H1 (cell line): ENCODE measurements around the gene RASEF. TPM values are rescaled to one million over a fixed set of nuclear protein-coding genes. Genes with fewer than 3 reads are reported as not detected.

Experiments
- CTCF ChIA-PET: fragments of 300-600 bp; sonication (Branson Sonifier 250); formaldehyde crosslinking; loops from one replicate; lab custom pipeline; 2021; ENCODE audit not compliant: partially characterized antibody; lab: Charles Lee
- POLR2A ChIA-PET: fragments of 300-600 bp; sonication (Branson Sonifier 250); formaldehyde crosslinking; loops from one replicate; lab custom pipeline; 2021; ENCODE audit warnings: inconsistent platforms; ENCODE audit not compliant: partially characterized antibody; lab: Charles Lee
- DNase-seq, 2 experiments: peaks; one replicate each; pipeline versions ENCODE4 v3.0.0 to v3.0.0-alpha.2; 2010 to 2022; ENCODE audit warnings: low spot score in 2 of 2, low read depth in 1 of 2, mixed read lengths in 1 of 2
- FAIRE-seq: peaks from 2 replicates; lab custom pipeline; 2011; peaks lifted over from hg19 to GRCh38; lab: Jason Lieb, UNC
- H2AFZ ChIP-seq: 2 replicates; pipeline ENCODE4 v1.8.1; 2012; ENCODE audit warnings: low read length, inconsistent platforms
- H2AK5ac ChIP-seq: 2 replicates; pipeline ENCODE4 v1.6.1; 2013; ENCODE audit warnings: low read depth, low read length
- H2BK120ac ChIP-seq: replicated peaks from 2 replicates; pipeline ENCODE3; 2013; ENCODE audit warnings: low read depth, low read length, inconsistent platforms
- H2BK12ac ChIP-seq: 2 replicates; pipeline ENCODE4 v1.6.1; 2013; ENCODE audit warnings: low read depth, low read length
- H2BK15ac ChIP-seq: 2 replicates; pipeline ENCODE4 v1.6.1; 2013; ENCODE audit warnings: low read length
- H2BK20ac ChIP-seq: 2 replicates; pipeline ENCODE4 v1.6.1; 2013; ENCODE audit warnings: low read length
- H2BK5ac ChIP-seq: 2 replicates; pipeline ENCODE4 v1.6.1; 2013; ENCODE audit warnings: low read depth, low read length
- H3K14ac ChIP-seq: 2 replicates; pipeline ENCODE4 v1.6.1; 2013; ENCODE audit warnings: inconsistent platforms; ENCODE audit not compliant: insufficient read length
- H3K18ac ChIP-seq: 2 replicates; pipeline ENCODE4 v1.6.1; 2013; ENCODE audit warnings: low read length; ENCODE audit errors: extremely low read depth
- H3K23ac ChIP-seq: 2 replicates; pipeline ENCODE4 v1.6.1; 2013; ENCODE audit warnings: inconsistent platforms; ENCODE audit not compliant: insufficient read length
- H3K23me2 ChIP-seq: 2 replicates; pipeline ENCODE4 v1.6.1; 2013; ENCODE audit warnings: low read depth, low read length
- H3K27ac ChIP-seq: 2 replicates; pipeline ENCODE4 v1.6.1; 2011; ENCODE audit warnings: low read depth, low read length, inconsistent platforms
- H3K27me3 ChIP-seq, 4 experiments: replicated peaks in 1 of 4; 1 replicate in 1 of 4; 2 replicates in 3 of 4; pipeline versions ENCODE4 v1.6.1 to v1.8.1; 2011 to 2013; ENCODE audit warnings: low read length in 3 of 4, mild to moderate bottlenecking in 3 of 4, inconsistent platforms in 2 of 4, mixed read lengths in 2 of 4, moderate library complexity in 1 of 4; ENCODE audit not compliant: control insufficient read depth in 3 of 4, insufficient read depth in 3 of 4; ENCODE audit errors: extremely low read depth in 1 of 4
- H3K36me3 ChIP-seq, 4 experiments: 2 replicates each; pipeline versions ENCODE4 v1.6.1 to v1.8.1; 2011 to 2013; ENCODE audit warnings: mild to moderate bottlenecking in 4 of 4, low read length in 3 of 4, moderate library complexity in 2 of 4, control low read depth in 1 of 4, inconsistent platforms in 1 of 4; ENCODE audit not compliant: insufficient read depth in 4 of 4, control insufficient read depth in 2 of 4
- H3K4ac ChIP-seq: replicated peaks from 2 replicates; pipeline ENCODE3; 2013; ENCODE audit warnings: low read length, low read depth, mixed read lengths, inconsistent platforms; ENCODE audit not compliant: insufficient read length
- H3K4me1 ChIP-seq, 4 experiments: replicated peaks in 1 of 4; 1 replicate in 1 of 4; 2 replicates in 3 of 4; pipeline versions ENCODE4 v1.6.1 to v1.8.1; 2011 to 2013; ENCODE audit warnings: low read length in 3 of 4, inconsistent platforms in 2 of 4, mixed read lengths in 1 of 4; ENCODE audit not compliant: insufficient read depth in 4 of 4, control insufficient read depth in 3 of 4
- H3K4me2 ChIP-seq, 2 experiments: 2 replicates each; pipeline versions ENCODE4 v1.6.1 to v1.8.1; 2011 to 2013; ENCODE audit warnings: low read depth in 2 of 2, low read length in 2 of 2, control low read depth in 1 of 2, inconsistent platforms in 1 of 2, mild to moderate bottlenecking in 1 of 2; ENCODE audit not compliant: insufficient read depth in 1 of 2
- H3K4me3 ChIP-seq, 4 experiments: fragments of 200-600, 300-600 bp in 1 of 4; sonication (generic), shearing (Covaris generic), sonication (Bioruptor Twin) in 1 of 4; 2 replicates each; pipeline versions ENCODE4 v1.5.1 to v1.8.1; 2011 to 2016; ENCODE audit warnings: low read length in 4 of 4, low read depth in 3 of 4, control low read depth in 2 of 4, inconsistent platforms in 2 of 4, mild to moderate bottlenecking in 2 of 4, mixed read lengths in 1 of 4, moderate library complexity in 1 of 4; ENCODE audit not compliant: insufficient read depth in 2 of 4; ENCODE audit errors: extremely low read depth in 1 of 4
- H3K56ac ChIP-seq: replicated peaks from 2 replicates; pipeline ENCODE3; 2013; ENCODE audit warnings: low read depth, mild to moderate bottlenecking, mixed read lengths, low read length, inconsistent platforms; ENCODE audit not compliant: insufficient read length
- H3K79me1 ChIP-seq: 2 replicates; pipeline ENCODE4 v1.6.1; 2013; ENCODE audit warnings: low read depth, low read length, control low read depth
- H3K79me2 ChIP-seq, 2 experiments: 2 replicates each; pipeline versions ENCODE4 v1.6.1 to v1.8.1; 2012 to 2013; ENCODE audit warnings: low read length in 2 of 2, mild to moderate bottlenecking in 2 of 2, inconsistent platforms in 1 of 2; ENCODE audit not compliant: insufficient read depth in 2 of 2, control insufficient read depth in 1 of 2
- H3K9ac ChIP-seq, 4 experiments: replicated peaks in 1 of 4; 1 replicate in 1 of 4; 2 replicates in 3 of 4; pipeline versions ENCODE4 v1.6.1 to v1.8.1; 2011 to 2013; ENCODE audit warnings: low read depth in 3 of 4, low read length in 3 of 4, control low read depth in 2 of 4, mild to moderate bottlenecking in 2 of 4, moderate library complexity in 2 of 4, inconsistent platforms in 1 of 4; ENCODE audit errors: extremely low read depth in 1 of 4
- H3K9me3 ChIP-seq, 2 experiments: 2 replicates each; pipeline versions ENCODE4 v1.6.1 to v1.8.1; 2012 to 2013; ENCODE audit warnings: mild to moderate bottlenecking in 2 of 2, moderate library complexity in 2 of 2, control low read depth in 1 of 2, inconsistent platforms in 1 of 2, low read depth in 1 of 2, low read length in 1 of 2, mixed read lengths in 1 of 2; ENCODE audit not compliant: insufficient read depth in 2 of 2
- H4K20me1 ChIP-seq, 2 experiments: replicated peaks in 1 of 2; 2 replicates each; pipeline versions ENCODE3 to v1.8.1; 2011 to 2013; ENCODE audit warnings: inconsistent platforms in 2 of 2, low read length in 2 of 2, mild to moderate bottlenecking in 1 of 2; ENCODE audit not compliant: insufficient read depth in 2 of 2, control insufficient read depth in 1 of 2
- H4K5ac ChIP-seq: 2 replicates; pipeline ENCODE4 v1.6.1; 2013; ENCODE audit warnings: low read length, low read depth, mixed read lengths, inconsistent platforms; ENCODE audit not compliant: insufficient read length
- H4K8ac ChIP-seq: 2 replicates; pipeline ENCODE4 v1.8.0; 2013; ENCODE audit warnings: mild to moderate bottlenecking, moderate library complexity, low read length, inconsistent platforms; ENCODE audit not compliant: insufficient read depth; ENCODE audit errors: extremely low read depth
- H4K91ac ChIP-seq: replicated peaks from 2 replicates; pipeline ENCODE3; 2013; ENCODE audit warnings: low read length, mixed read lengths, inconsistent platforms; ENCODE audit not compliant: insufficient read length
- BRCA1 ChIP-seq: IDR thresholded peaks from 2 replicates; pipeline ENCODE4 v1.6.1; 2012; ENCODE audit warnings: low read depth, low read length, improper control_type of control experiment
- MAFK ChIP-seq: IDR thresholded peaks from 2 replicates; pipeline ENCODE4 v1.6.1; 2012; ENCODE audit warnings: low read depth, mild to moderate bottlenecking, improper control_type of control experiment, low read length
- WGBS, 2 experiments: shearing (Covaris generic) in 1 of 2; methylation state at CpG; one replicate each; pipeline versions ENCODE4 v1.1.6 to v1.1.7; 2013 to 2015; ENCODE audit warnings: low lambda C conversion rate in 2 of 2, mixed read lengths in 2 of 2, inconsistent platforms in 1 of 2, low coverage in 1 of 2, missing lambda C conversion rate in 1 of 2; ENCODE audit not compliant: insufficient replicate concordance in 2 of 2, insufficient coverage in 1 of 2, insufficient read length in 1 of 2; ENCODE audit errors: extremely low coverage in 1 of 2, missing lambda C conversion rate in 1 of 2; 5-methylcytosine and 5-hydroxymethylcytosine counted together
- polyA plus RNA-seq, 7 experiments: library from polyadenylated mRNA; depleted of rRNA in 3 of 7; stranded (reverse) in 5 of 7; unstranded in 2 of 7; fragments of >200 nt in 5 of 7; fragments of 200-250 nt in 2 of 7; gene quantifications; 1 replicate in 5 of 7; 2 replicates in 1 of 7; 4 replicates in 1 of 7; pipeline versions ENCODE4 v1.2.1 to v1.2.3, GENCODE V29; 2011 to 2013; ENCODE audit warnings: missing spikeins in 2 of 7, mixed read lengths in 2 of 7
- total RNA-seq: library from RNA; stranded (reverse); fragmentation: NEBNext Ultra II Directional; extraction: Animal tissue kit (Norgen Biotek cat#: 25700); gene quantifications from 2 replicates; pipeline ENCODE4 v1.2.1, GENCODE V29; 2021

Gene RASEF
- total and polyA plus RNA-seq, 2 of the 8 experiments (the other 6 are each of a cell fraction or from before 2014, with no cell fraction given), result 1.1 to 4.6 TPM

DNA sequence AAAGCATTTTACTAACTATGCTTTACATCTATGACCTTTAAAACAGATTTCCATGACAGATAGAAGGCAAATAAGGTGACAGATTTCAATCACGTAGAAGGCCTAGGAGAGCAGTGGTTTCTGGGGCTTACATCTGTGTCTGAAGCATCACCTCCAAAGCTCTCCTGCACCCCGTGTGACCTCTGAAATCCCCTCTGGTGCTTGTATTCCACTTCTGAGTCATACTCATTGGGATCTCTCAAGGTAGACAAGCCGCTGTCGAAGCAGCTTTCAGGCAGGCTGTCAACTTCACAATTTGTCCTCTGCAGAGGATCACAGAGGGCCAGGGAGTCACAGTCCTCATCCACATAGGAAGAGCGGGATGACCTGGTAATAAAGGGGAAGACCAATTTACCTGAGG lies 62.2 kb downstream of the RASEF start:
- no peak overlapping the region for H4K5ac ChIP-seq
- ChIA-PET POLR2A (no interaction called here), CTCF (no interaction called here)
- no peak overlapping the region for H3K56ac ChIP-seq
- H4K8ac ChIP-seq, result no peak overlapping the region
- FAIRE-seq, result no peak
- no peaks in the 10 kb centered on the region for H3K79me1 ChIP-seq
- TF ChIP-seq BRCA1, result no peak
- TF ChIP-seq MAFK, result no peak
- DNase-seq, result no peak
- no peaks in the 10 kb centered on the region for H3K23me2 ChIP-seq
- no peak overlapping the region for H3K9ac ChIP-seq
- no peak overlapping the region for H3K4ac ChIP-seq
- H3K27me3 ChIP-seq, result no peaks in the 10 kb centered on the region
- H3K79me2 ChIP-seq, result no peaks in the 10 kb centered on the region
- H3K18ac ChIP-seq, result no peak overlapping the region
- no peaks in the 10 kb centered on the region for H3K36me3 ChIP-seq
- H3K23ac ChIP-seq, result no peak overlapping the region
- H4K20me1 ChIP-seq, result no peaks in the 10 kb centered on the region
- H3K27ac ChIP-seq, result no peak overlapping the region
- no peak overlapping the region for H2BK15ac ChIP-seq
- no peak overlapping the region for H3K14ac ChIP-seq
- peaks cover 0 to 4% (median 0%) of the 10 kb centered on the region in 4 experiments; a peak in 2 of 7 replicates for H3K4me1 ChIP-seq
- H2AFZ ChIP-seq, result no peak overlapping the region
- H3K4me2 ChIP-seq, result no peak overlapping the region
- H4K91ac ChIP-seq, result no peak overlapping the region
- H2AK5ac ChIP-seq, result no peak overlapping the region
- no peak overlapping the region for H3K4me3 ChIP-seq
- WGBS, 2 experiments, result 94% methylated on average over 5 of the region's 5 CpGs; no CpG with 5 or more reads in 1 of the 2 experiments
- H2BK12ac ChIP-seq, result no peak overlapping the region
- no peak overlapping the region for H2BK5ac ChIP-seq
- no peak overlapping the region for H2BK120ac ChIP-seq
- H3K9me3 ChIP-seq, result no peaks in the 10 kb centered on the region
- H2BK20ac ChIP-seq, result no peak overlapping the region
